A673 (cell line): ENCODE results near the gene HSD17B13. TPM values are rescaled to one million over a fixed set of nuclear protein-coding genes. Genes with fewer than 3 reads are reported as not detected.

Experiments used
- BruUV-seq: library from RNA; stranded (reverse); fragments of 400-500 nt; replicated peaks from 2 replicates; lab custom pipeline; 2021; lab: Mats Ljungman, UMichigan
- CTCF ChIA-PET: fragments of 300-600 bp; sonication (Branson Sonifier 250); formaldehyde crosslinking; loops from one replicate; lab custom pipeline; 2022; ENCODE audit warnings: antibody characterized with exemption; lab: Charles Lee
- POLR2A ChIA-PET: fragments of 300-600 bp; sonication (Branson Sonifier 250); formaldehyde crosslinking; loops from one replicate; lab custom pipeline; 2022; ENCODE audit warnings: antibody characterized with exemption; ENCODE audit not compliant: low non-redundant PET; lab: Charles Lee
- DNase-seq: peaks from one replicate; pipeline ENCODE4 v3.0.0-alpha.2; 2015; ENCODE audit warnings: low spot score
- H3K27ac ChIP-seq: fragments of 200-600 bp; sonication (generic); 2 replicates; pipeline ENCODE4 v1.5.1; 2016; ENCODE audit warnings: mixed run types, low read depth, mild to moderate bottlenecking, mixed read lengths, antibody characterized with exemption, low read length; ENCODE audit not compliant: poor library complexity, severe bottlenecking
- H3K27me3 ChIP-seq: fragments of 200-600 bp; sonication (generic); replicated peaks from 2 replicates; pipeline ENCODE4 v1.6.1; 2017; ENCODE audit warnings: mixed run types, low read depth, mild to moderate bottlenecking, mixed read lengths, antibody characterized with exemption, low read length; ENCODE audit not compliant: insufficient read depth, poor library complexity
- H3K36me3 ChIP-seq: fragments of 200-600 bp; sonication (generic); 2 replicates; pipeline ENCODE4 v1.6.1; 2016; ENCODE audit warnings: mixed run types, mild to moderate bottlenecking, mixed read lengths, antibody characterized with exemption, low read length; ENCODE audit not compliant: insufficient read depth, poor library complexity, severe bottlenecking
- H3K4me1 ChIP-seq: fragments of 200-600 bp; sonication (generic); 2 replicates; pipeline ENCODE4 v1.6.1; 2017; ENCODE audit warnings: mixed run types, mild to moderate bottlenecking, mixed read lengths, antibody characterized with exemption, low read length; ENCODE audit not compliant: insufficient read depth, poor library complexity, severe bottlenecking
- H3K4me3 ChIP-seq: fragments of 200-600 bp; sonication (generic); 2 replicates; pipeline ENCODE4 v1.5.1; 2016; ENCODE audit warnings: low read depth, mixed run types, mild to moderate bottlenecking, mixed read lengths, low read length; ENCODE audit not compliant: poor library complexity, severe bottlenecking
- H3K9me3 ChIP-seq: fragments of 200-600 bp; sonication (generic); 2 replicates; pipeline ENCODE4 v1.6.1; 2016; ENCODE audit warnings: mixed run types, low read depth, mild to moderate bottlenecking, mixed read lengths, antibody characterized with exemption, low read length; ENCODE audit not compliant: poor library complexity, severe bottlenecking
- CTCF ChIP-seq: fragments of 300-800, 200-600 bp; sonication (generic); conservative IDR thresholded peaks from 2 replicates; pipeline ENCODE4 v1.5.1; 2017; ENCODE audit warnings: low read depth, mild to moderate bottlenecking, antibody characterized with exemption, low read length, moderate library complexity, mixed read lengths
- EZH2 ChIP-seq: fragments of 200-600 bp; sonication (generic); IDR thresholded peaks from 2 replicates; pipeline ENCODE4 v1.6.1; 2017; ENCODE audit warnings: borderline replicate concordance, low read depth, mild to moderate bottlenecking, mixed read lengths, antibody characterized with exemption, low read length; ENCODE audit not compliant: poor library complexity, severe bottlenecking
- intact Hi-C: fragments of 100-400 bp; cut with micrococcal nuclease; formaldehyde crosslinking; loops from one replicate; pipeline ENCODE4 v1.10.0; 2022; ENCODE audit not compliant: unreplicated experiment
- total RNA-seq: library from RNA; stranded (reverse); gene quantifications from 2 replicates; pipeline ENCODE4 v1.2.3, GENCODE V29; 2021

Gene HSD17B13
- total RNA-seq, 1 experiment from 2014 or later = not detected

- CTCF ChIA-PET = no interaction called here
- H3K9me3 ChIP-seq = no peaks in the 10 kb centered on the region
- H3K27ac ChIP-seq = no peak overlapping the region
- intact Hi-C loops = no loop called here
- no peaks in the 10 kb centered on the region for H3K36me3 ChIP-seq
- POLR2A ChIA-PET = no interaction called here
- no TSS peak for BruUV-seq
- TF ChIP-seq CTCF (no peak), EZH2 (no peak)
- DNase-seq = no peak
- H3K27me3 ChIP-seq = no peaks in the 10 kb centered on the region
- peaks cover 6% of the 10 kb centered on the region for H3K4me1 ChIP-seq
- H3K4me3 ChIP-seq = no peak overlapping the region
Observed at GRCh38 chr4:87260477-87260876, 62.2 kb downstream of the HSD17B13 start.

GRCh38 chr4:87258677-87259076 is 64.0 kb downstream of the HSD17B13 start:
- Histone ChIP-seq H3K9me3 (no peaks in the 10 kb centered on the region), H3K4me3 (no peak overlapping the region), H3K4me1 (peaks cover 6% of the 10 kb centered on the region), H3K27me3 (no peaks in the 10 kb centered on the region), H3K27ac (no peak overlapping the region), H3K36me3 (no peaks in the 10 kb centered on the region)
- POLR2A ChIA-PET = no interaction called here
- no peak for DNase-seq
- BruUV-seq = no TSS peak
- intact Hi-C loops = no loop called here
- CTCF ChIA-PET = no interaction called here
- TF ChIP-seq EZH2 (no peak), CTCF (no peak)

- H3K27me3 ChIP-seq = no peaks in the 10 kb centered on the region
- BruUV-seq = no TSS peak
- no peak for DNase-seq
- H3K9me3 ChIP-seq = no peaks in the 10 kb centered on the region
- intact Hi-C loops = no loop called here
- H3K36me3 ChIP-seq = no peaks in the 10 kb centered on the region
- H3K4me3 ChIP-seq = no peak overlapping the region
- peaks cover 6% of the 10 kb centered on the region for H3K4me1 ChIP-seq
- ChIA-PET CTCF (no interaction called here), POLR2A (no interaction called here)
- TF ChIP-seq CTCF = no peak
- no peak for TF ChIP-seq EZH2
- no peak overlapping the region for H3K27ac ChIP-seq
Observed at GRCh38 chr4:87257523-87257922, 65.2 kb downstream of the HSD17B13 start.
